NCI-H1930 (cell line): ENCODE data around the gene GZMH.
"Not testable (repeated sequence)": the region's sequence is repeated elsewhere in the genome, so short reads cannot be mapped to it uniquely, and the experiment has no call there.

Source experiments
- DNase-seq, 2 experiments: peaks; one replicate each; lab custom pipeline; 2025; lab: John Stamatoyannopoulos, UW

The GZMH gene

DNA sequence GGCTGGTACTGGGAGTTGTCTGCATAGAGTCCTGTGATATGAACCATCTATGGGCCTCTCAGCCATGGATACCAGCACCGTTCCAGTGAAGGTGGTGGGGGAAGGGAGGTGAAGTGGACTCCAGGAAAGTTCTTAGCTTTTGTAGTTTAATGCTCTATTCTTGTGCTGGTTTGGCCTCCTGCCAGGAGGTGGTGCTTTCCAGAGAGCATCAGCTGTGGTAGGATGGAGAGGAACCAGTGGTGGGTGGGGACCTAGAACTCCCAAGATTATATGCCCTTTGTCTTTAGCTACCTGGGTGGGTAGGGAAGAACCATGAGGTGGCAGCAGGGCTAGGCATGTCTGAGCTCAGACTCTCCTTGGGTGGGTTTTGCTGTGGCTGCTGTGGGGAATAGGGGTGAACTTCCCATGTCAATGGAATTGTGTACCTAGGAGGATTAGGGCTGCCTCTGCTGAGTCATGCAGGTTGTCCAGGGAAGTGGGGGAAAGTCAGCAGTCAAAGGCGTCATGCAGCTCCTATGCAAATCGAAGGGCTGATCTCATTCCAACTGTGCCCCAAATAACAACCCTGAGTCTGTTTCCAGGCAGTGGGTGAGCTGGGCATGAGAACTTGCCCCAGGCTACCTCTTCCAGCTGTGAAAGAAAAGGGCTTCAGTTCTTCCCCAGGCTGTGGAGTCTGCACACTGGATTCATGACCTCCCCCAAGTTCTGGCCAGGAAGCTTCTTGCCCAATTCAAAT is 14.2 kb downstream of the GZMH start:
- DNase-seq = no peak

DNA sequence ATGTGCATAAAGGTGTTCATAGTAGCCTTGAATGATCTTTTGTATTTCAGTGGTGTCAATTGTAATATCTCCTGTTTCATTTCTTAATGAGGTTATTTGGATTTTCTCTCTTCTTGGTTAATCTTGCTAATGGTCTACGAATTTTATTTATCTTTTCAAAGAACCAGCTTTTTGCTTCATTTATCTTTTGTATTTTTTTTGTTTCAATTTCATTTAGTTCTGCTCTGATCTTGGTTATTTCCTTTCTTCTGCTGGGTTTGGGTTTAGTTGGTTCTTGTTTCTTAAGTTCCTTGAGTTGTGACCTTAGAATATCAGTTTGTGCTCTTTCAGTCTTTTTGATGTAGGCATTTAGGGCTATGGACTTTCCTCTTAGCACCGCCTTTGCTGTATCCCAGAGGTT is 18.5 kb downstream of the GZMH start:
- DNase-seq = not testable (repeated sequence)

DNA sequence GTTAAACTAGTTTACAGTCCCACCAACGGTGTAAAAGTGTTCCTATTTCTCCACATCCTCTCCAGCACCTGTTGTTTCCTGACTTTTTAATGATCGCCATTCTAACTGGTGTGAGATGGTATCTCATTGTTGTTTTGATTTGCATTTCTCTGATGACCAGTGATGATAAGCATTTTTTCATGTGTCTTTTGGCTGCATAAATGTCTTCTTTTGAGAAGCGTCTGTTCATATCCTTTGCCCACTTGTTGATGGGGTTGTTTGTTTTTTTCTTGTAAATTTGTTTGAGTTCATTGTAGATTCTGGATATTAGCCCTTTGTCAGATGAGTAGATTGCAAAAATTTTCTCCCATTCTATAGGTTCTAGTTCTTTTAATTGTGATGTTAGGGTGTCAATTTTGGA is 25.1 kb downstream of the GZMH start:
- DNase-seq = not testable (repeated sequence)

DNA sequence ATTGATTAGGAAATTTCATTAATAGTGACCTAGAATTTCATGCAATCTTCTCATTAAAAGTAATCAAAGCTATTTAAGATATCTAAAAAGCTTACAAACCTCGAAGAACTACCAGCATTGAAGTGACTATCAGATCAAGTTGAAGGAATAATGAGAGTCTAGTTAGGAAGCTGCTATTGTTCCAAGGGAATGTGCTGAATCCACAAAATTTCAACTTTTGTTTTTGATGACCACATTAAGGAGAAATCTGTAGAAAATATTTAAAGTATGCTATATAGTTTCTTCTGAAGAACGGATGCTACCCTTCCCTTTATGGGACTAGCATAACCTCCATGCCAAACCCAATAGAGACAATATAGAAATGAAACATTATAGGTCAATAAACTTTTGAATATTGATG is 30.9 kb downstream of the GZMH start:
- no peak for DNase-seq

DNA sequence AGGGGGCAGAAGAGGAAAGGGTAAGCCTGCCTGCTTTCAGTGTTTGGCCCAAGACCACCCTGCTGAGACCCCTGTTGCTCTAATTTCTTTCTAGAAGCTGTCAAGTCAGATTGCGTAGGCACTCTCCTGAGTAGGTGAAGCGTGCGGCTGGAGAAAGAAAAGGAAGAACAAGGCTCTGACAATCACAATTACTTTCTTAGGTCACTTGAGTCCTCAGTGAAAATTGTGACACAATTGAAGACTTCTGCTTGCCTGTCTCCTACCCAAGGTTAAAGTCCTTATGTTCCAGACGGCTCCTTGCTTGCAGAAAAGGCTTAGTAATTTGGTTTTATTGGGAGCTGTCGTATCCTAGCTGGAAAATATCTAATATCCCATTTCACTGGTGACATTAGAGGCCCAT is 32.7 kb downstream of the GZMH start:
- no peak for DNase-seq

DNA sequence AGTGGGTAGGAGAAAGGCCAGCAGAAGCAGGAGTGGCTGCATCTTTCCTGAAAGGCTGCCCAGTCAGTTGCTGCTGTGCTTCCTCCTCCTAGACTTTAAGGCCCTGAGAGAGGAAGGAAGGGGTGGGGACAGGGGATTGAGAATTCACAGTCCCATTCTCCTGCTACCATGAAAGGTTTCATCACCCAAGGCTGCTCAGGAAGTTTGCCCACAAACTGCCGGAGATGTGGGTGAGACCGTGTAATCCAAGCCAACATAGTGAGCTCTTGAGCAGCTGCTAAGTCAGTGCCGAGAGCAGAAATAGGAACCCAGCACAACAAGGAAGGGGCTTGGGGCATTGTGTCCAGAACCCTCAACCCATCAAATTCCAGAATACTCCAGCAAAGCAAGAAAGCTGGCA is 33.3 kb downstream of the GZMH start, which contains the start of gene CTSG:
Gene CTSG (minus strand): TSS at position 69 of the 400 bp plus-strand sequence. CDS start 27 bp downstream, at position 42.
- DNase-seq = no peak

DNA sequence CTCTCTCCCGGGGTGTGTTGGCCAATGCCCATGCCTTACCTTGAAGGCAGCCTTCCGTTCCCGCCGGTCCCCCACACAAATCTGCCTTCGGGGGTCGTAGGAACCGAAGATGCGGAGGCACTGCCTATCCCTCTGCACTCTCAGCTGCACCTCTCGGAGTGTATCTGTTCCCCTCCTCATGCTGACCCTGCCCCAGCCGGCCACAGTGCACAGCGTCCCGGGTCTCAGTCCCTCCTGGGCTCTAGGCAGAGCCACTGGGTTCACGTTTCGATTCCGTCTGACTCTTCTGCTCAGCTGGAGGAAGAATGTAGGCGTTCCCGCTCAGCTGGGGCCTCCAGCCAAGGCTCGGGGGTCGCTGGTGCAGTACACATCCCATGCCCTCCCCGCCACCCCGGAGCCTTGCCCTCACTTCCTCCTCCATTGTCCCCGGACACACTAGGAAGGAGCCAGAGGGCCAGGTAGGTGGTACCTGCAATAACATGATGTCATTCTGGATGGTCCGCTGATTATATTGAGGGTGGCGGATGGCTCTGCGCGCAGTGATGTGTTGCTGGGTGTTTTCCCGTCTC is 35.2 kb downstream of the GZMH start:
- DNase-seq = no peak

DNA sequence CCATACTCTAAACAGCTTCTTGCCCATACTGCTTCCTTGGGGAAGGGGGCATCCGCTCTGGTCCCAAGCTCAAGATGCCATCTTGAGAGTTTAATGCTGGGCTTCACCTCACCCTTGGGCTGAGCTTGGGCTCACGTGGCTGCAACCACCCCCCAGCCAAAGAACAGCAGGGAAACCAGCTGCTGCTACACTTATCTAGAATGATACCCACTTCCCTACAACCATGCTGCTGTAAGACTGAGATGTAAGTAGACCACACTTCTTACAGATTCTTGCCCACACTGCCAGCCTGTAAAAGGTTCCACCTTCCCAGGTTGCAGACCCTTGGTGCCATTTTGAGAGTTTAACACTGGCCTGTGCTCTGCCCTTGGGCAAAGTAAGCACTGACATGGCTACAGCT is 43.2 kb downstream of the GZMH start:
- no peak for DNase-seq

DNA sequence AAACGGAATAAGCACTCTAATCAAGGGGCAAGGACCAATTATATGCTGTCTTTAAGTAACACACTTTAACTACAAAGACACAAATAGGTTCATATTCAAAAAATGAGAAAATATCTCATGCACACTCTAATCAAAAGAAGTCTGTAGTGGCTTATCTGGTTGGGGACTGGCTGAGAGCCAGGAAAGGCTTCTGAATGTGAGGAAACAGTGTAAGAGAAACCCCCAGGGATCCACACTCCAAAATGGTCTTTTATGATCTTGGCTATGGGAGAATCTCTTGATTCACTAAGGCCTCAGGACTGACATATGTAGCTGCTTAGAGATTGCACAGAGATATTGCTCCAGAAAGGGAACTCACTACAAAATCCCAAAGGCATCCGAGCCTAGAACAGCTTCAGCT is 43.7 kb downstream of the GZMH start:
- DNase-seq = no peak

DNA sequence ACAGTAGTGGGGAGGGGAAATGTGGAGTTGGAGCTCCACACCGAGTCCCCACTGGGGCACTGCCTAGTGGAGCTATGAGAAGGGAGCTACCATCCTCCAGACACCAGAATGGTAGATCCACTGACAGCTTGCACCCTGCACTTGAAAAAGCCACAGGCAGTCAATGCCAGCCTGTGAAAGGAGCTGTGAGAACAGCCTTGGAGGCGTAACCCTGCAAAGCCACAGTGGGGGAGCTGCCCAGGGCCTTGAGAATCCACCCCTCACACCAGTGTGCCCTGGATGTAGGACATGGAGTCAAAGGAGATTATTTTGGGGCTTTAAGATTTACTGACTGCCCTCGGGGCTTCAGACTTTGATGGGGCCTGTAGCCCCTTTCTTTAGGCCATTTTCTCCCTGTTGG is 46.0 kb downstream of the GZMH start:
- no peak for DNase-seq

DNA sequence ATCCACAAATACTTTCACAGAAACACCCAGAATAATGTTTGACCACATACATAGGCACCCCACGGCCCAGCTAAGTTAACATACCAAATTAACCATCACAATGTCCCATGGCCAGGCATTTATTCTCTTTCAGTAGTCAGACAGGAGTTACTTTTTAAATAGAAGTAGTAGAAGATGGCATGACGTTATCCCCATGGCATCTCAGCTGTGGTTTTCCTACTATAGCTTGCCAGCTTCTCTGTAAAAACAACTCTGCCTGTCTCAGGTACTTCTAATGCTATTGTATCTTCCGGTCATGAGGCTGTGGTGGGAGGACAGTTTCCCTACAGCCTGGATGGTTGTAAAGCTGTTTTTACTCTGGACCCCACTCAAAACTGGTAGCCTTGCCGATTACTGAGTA is 52.7 kb downstream of the GZMH start:
- no peak for DNase-seq
